Measurements from ENCODE around the gene UNC5C. TPM values are rescaled to one million over a fixed set of nuclear protein-coding genes. Genes with fewer than 3 reads are reported as not detected.

UNC5C gene
- total and polyA plus RNA-seq, 7 experiments from 2014 or later, result not detected

- Mint-ChIP-seq H3K4me3 (no peak overlapping the region), H3K27me3 (peaks cover 11 to 18% (median 16%) of the 10 kb centered on the region in 5 donors), H3K4me1 (no peaks in the 10 kb centered on the region), H3K9me3 (peaks cover 0 to 5% (median 0%) of the 10 kb centered on the region in 11 donors), H3K36me3 (no peaks in the 10 kb centered on the region), H3K27ac (no peak overlapping the region)
- intact Hi-C loops (cut with micrococcal nuclease), result loop anchor here in 1 of 2 donors (10.0 kb wide), 1 partner anchor 375 kb away; no protein-coding TSS in a partner anchor
- H3K9me3 ChIP-seq (ENCODE audit: control insufficient read depth in 2 of 3, low read length in 3 of 3), result no peaks in the 10 kb centered on the region
- ChIA-PET CTCF (no interaction called here), POLR2A (no interaction called here)
- no peak overlapping the region for H3K27ac ChIP-seq (ENCODE audit: low read depth, low read length)
- no peaks in the 10 kb centered on the region for H3K36me3 ChIP-seq (ENCODE audit: control insufficient read depth in 2 of 3, insufficient read depth in 3 of 3, low read length in 3 of 3)
- H3K4me1 ChIP-seq (ENCODE audit: control insufficient read depth in 2 of 2, insufficient read depth in 2 of 2, low read length in 2 of 2), result no peaks in the 10 kb centered on the region
- ATAC-seq, result no peak
- H3K4me3 ChIP-seq (ENCODE audit: low read length), result no peak overlapping the region
- H3K27me3 ChIP-seq (ENCODE audit: control insufficient read depth in 2 of 2, insufficient read depth in 2 of 2, low read length in 2 of 2), result no peaks in the 10 kb centered on the region
- DNase-seq, result no peak
These were observed 8.5 kb downstream of the UNC5C start for GRCh38 chr4:95540227-95540626.

- Mint-ChIP-seq H3K36me3 (no peaks in the 10 kb centered on the region), H3K4me1 (no peaks in the 10 kb centered on the region), H3K27me3 (peaks cover 4 to 14% (median 11%) of the 10 kb centered on the region in 5 donors), H3K4me3 (no peak overlapping the region), H3K27ac (no peak overlapping the region), H3K9me3 (peaks cover 0 to 5% (median 0%) of the 10 kb centered on the region in 11 donors)
- Histone ChIP-seq H3K36me3 (ENCODE audit: control insufficient read depth in 2 of 3, insufficient read depth in 3 of 3, low read length in 3 of 3) (no peaks in the 10 kb centered on the region), H3K27me3 (ENCODE audit: control insufficient read depth in 2 of 2, insufficient read depth in 2 of 2, low read length in 2 of 2) (no peaks in the 10 kb centered on the region), H3K27ac (ENCODE audit: low read depth, low read length) (no peak overlapping the region), H3K4me3 (ENCODE audit: low read length) (no peak overlapping the region), H3K9me3 (ENCODE audit: control insufficient read depth in 2 of 3, low read length in 3 of 3) (no peaks in the 10 kb centered on the region), H3K4me1 (ENCODE audit: control insufficient read depth in 2 of 2, insufficient read depth in 2 of 2, low read length in 2 of 2) (no peaks in the 10 kb centered on the region)
- DNase-seq, result no peak
- intact Hi-C loops (cut with micrococcal nuclease), result no loop called here
- ChIA-PET POLR2A (no interaction called here), CTCF (no interaction called here)
- ATAC-seq, result no peak
These were observed 9.7 kb downstream of the UNC5C start for GRCh38 chr4:95539106-95539505.

- ChIA-PET CTCF (no interaction called here), POLR2A (no interaction called here)
- no peaks in the 10 kb centered on the region for H3K27me3 ChIP-seq (ENCODE audit: control insufficient read depth in 2 of 2, insufficient read depth in 2 of 2, low read length in 2 of 2)
- Mint-ChIP-seq H3K27ac (no peak overlapping the region), H3K4me1 (no peaks in the 10 kb centered on the region), H3K36me3 (no peaks in the 10 kb centered on the region), H3K4me3 (no peak overlapping the region), H3K27me3 (peaks cover 0 to 14% (median 4%) of the 10 kb centered on the region in 5 donors), H3K9me3 (peaks cover 0 to 2% (median 0%) of the 10 kb centered on the region in 11 donors)
- no peak overlapping the region for H3K27ac ChIP-seq (ENCODE audit: low read depth, low read length)
- ATAC-seq, result no peak
- H3K4me1 ChIP-seq (ENCODE audit: control insufficient read depth in 2 of 2, insufficient read depth in 2 of 2, low read length in 2 of 2), result no peaks in the 10 kb centered on the region
- intact Hi-C loops (cut with micrococcal nuclease), result no loop called here
- H3K4me3 ChIP-seq (ENCODE audit: low read length), result no peak overlapping the region
- no peaks in the 10 kb centered on the region for H3K36me3 ChIP-seq (ENCODE audit: control insufficient read depth in 2 of 3, insufficient read depth in 3 of 3, low read length in 3 of 3)
- no peak for DNase-seq
- H3K9me3 ChIP-seq (ENCODE audit: control insufficient read depth in 2 of 3, low read length in 3 of 3), result no peaks in the 10 kb centered on the region
These were observed 10.8 kb downstream of the UNC5C start for GRCh38 chr4:95537863-95538488.

- H3K9me3 Mint-ChIP-seq, result peaks cover 0 to 3% (median 0%) of the 10 kb centered on the region in 11 donors
- no peaks in the 10 kb centered on the region for H3K4me1 ChIP-seq (ENCODE audit: control insufficient read depth in 2 of 2, insufficient read depth in 2 of 2, low read length in 2 of 2)
- H3K27ac ChIP-seq (ENCODE audit: low read depth, low read length), result no peak overlapping the region
- ChIA-PET CTCF (no interaction called here), POLR2A (no interaction called here)
- no peak overlapping the region for H3K27ac Mint-ChIP-seq
- no peak overlapping the region for H3K4me3 Mint-ChIP-seq
- H3K4me1 Mint-ChIP-seq, result no peaks in the 10 kb centered on the region
- intact Hi-C loops (cut with micrococcal nuclease), result no loop called here
- no peaks in the 10 kb centered on the region for H3K36me3 Mint-ChIP-seq
- H3K9me3 ChIP-seq (ENCODE audit: control insufficient read depth in 2 of 3, low read length in 3 of 3), result no peaks in the 10 kb centered on the region
- no peaks in the 10 kb centered on the region for H3K27me3 ChIP-seq (ENCODE audit: control insufficient read depth in 2 of 2, insufficient read depth in 2 of 2, low read length in 2 of 2)
- H3K36me3 ChIP-seq (ENCODE audit: control insufficient read depth in 2 of 3, insufficient read depth in 3 of 3, low read length in 3 of 3), result no peaks in the 10 kb centered on the region
- no peak overlapping the region for H3K4me3 ChIP-seq (ENCODE audit: low read length)
- no peak for DNase-seq
- H3K27me3 Mint-ChIP-seq, result peaks cover 0 to 14% (median 10%) of the 10 kb centered on the region in 5 donors
- ATAC-seq, result no peak
These were observed 11.6 kb downstream of the UNC5C start for GRCh38 chr4:95537191-95537590.

- no peaks in the 10 kb centered on the region for H3K36me3 Mint-ChIP-seq
- DNase-seq (no peak), ATAC-seq (no peak)
- H3K36me3 ChIP-seq (ENCODE audit: control insufficient read depth in 2 of 3, insufficient read depth in 3 of 3, low read length in 3 of 3), result no peaks in the 10 kb centered on the region
- H3K4me3 ChIP-seq (ENCODE audit: low read length), result no peak overlapping the region
- ChIA-PET CTCF (no interaction called here), POLR2A (no interaction called here)
- H3K9me3 ChIP-seq (ENCODE audit: control insufficient read depth in 2 of 3, low read length in 3 of 3), result no peaks in the 10 kb centered on the region
- no peaks in the 10 kb centered on the region for H3K4me1 ChIP-seq (ENCODE audit: control insufficient read depth in 2 of 2, insufficient read depth in 2 of 2, low read length in 2 of 2)
- H3K27me3 Mint-ChIP-seq, result peaks cover 0 to 14% (median 11%) of the 10 kb centered on the region in 5 donors
- no peak overlapping the region for H3K4me3 Mint-ChIP-seq
- H3K27ac Mint-ChIP-seq, result no peak overlapping the region
- H3K9me3 Mint-ChIP-seq, result peaks cover 0 to 3% (median 0%) of the 10 kb centered on the region in 11 donors
- H3K27ac ChIP-seq (ENCODE audit: low read depth, low read length), result no peak overlapping the region
- H3K4me1 Mint-ChIP-seq, result no peaks in the 10 kb centered on the region
- intact Hi-C loops (cut with micrococcal nuclease), result no loop called here
- H3K27me3 ChIP-seq (ENCODE audit: control insufficient read depth in 2 of 2, insufficient read depth in 2 of 2, low read length in 2 of 2), result no peaks in the 10 kb centered on the region
These were observed 12.1 kb downstream of the UNC5C start for GRCh38 chr4:95536650-95537049.

GRCh38 chr4:95535180-95535579 is 13.6 kb downstream of the UNC5C start:
- ChIA-PET CTCF (no interaction called here), POLR2A (no interaction called here)
- ATAC-seq (no peak), DNase-seq (no peak)
- Histone ChIP-seq H3K4me3 (ENCODE audit: low read length) (no peak overlapping the region), H3K27me3 (ENCODE audit: control insufficient read depth in 2 of 2, insufficient read depth in 2 of 2, low read length in 2 of 2) (no peaks in the 10 kb centered on the region), H3K9me3 (ENCODE audit: control insufficient read depth in 2 of 3, low read length in 3 of 3) (no peaks in the 10 kb centered on the region), H3K27ac (ENCODE audit: low read depth, low read length) (no peak overlapping the region), H3K36me3 (ENCODE audit: control insufficient read depth in 2 of 3, insufficient read depth in 3 of 3, low read length in 3 of 3) (no peaks in the 10 kb centered on the region), H3K4me1 (ENCODE audit: control insufficient read depth in 2 of 2, insufficient read depth in 2 of 2, low read length in 2 of 2) (no peaks in the 10 kb centered on the region)
- intact Hi-C loops (cut with micrococcal nuclease), result no loop called here
- Mint-ChIP-seq H3K27ac (no peak overlapping the region), H3K9me3 (peaks cover 0 to 3% (median 0%) of the 10 kb centered on the region in 11 donors), H3K4me3 (no peak overlapping the region), H3K27me3 (peaks cover 0 to 12% (median 10%) of the 10 kb centered on the region in 5 donors), H3K36me3 (no peaks in the 10 kb centered on the region), H3K4me1 (no peaks in the 10 kb centered on the region)

GRCh38 chr4:95534032-95534431 is 14.7 kb downstream of the UNC5C start:
- Mint-ChIP-seq H3K27ac (no peak overlapping the region), H3K9me3 (peaks cover 0 to 3% (median 0%) of the 10 kb centered on the region in 11 donors), H3K36me3 (no peaks in the 10 kb centered on the region), H3K27me3 (peaks cover 0 to 8% (median 6%) of the 10 kb centered on the region in 5 donors), H3K4me3 (no peak overlapping the region), H3K4me1 (no peaks in the 10 kb centered on the region)
- ChIA-PET POLR2A (no interaction called here), CTCF (no interaction called here)
- intact Hi-C loops (cut with micrococcal nuclease), result no loop called here
- Histone ChIP-seq H3K27ac (ENCODE audit: low read depth, low read length) (no peak overlapping the region), H3K27me3 (ENCODE audit: control insufficient read depth in 2 of 2, insufficient read depth in 2 of 2, low read length in 2 of 2) (no peaks in the 10 kb centered on the region), H3K4me1 (ENCODE audit: control insufficient read depth in 2 of 2, insufficient read depth in 2 of 2, low read length in 2 of 2) (no peaks in the 10 kb centered on the region), H3K36me3 (ENCODE audit: control insufficient read depth in 2 of 3, insufficient read depth in 3 of 3, low read length in 3 of 3) (no peaks in the 10 kb centered on the region), H3K4me3 (ENCODE audit: low read length) (no peak overlapping the region), H3K9me3 (ENCODE audit: control insufficient read depth in 2 of 3, low read length in 3 of 3) (no peaks in the 10 kb centered on the region)
- DNase-seq (no peak), ATAC-seq (no peak)
